AG04450 (cell line): ENCODE measurements around the gene CCDC12. TPM values are rescaled to one million over a fixed set of nuclear protein-coding genes. Genes with fewer than 3 reads are reported as not detected.

Experiments used
- CTCF ChIA-PET: fragments of 300-600, 350-600 bp; formaldehyde crosslinking; extraction: SDS; loops from one replicate; lab custom pipeline; 2022; ENCODE audit warnings: antibody characterized with exemption, inconsistent platforms; lab: Charles Lee
- POLR2A ChIA-PET: fragments of 350-600 bp; formaldehyde crosslinking; extraction: SDS; loops from one replicate; lab custom pipeline; 2021; ENCODE audit warnings: antibody characterized with exemption, inconsistent platforms; lab: Yijun Ruan, JAX
- DNase-seq: peaks from one replicate; pipeline ENCODE4 v3.0.0-alpha.2; 2011; ENCODE audit warnings: low read depth, low spot score
- H3K27ac ChIP-seq: one replicate; pipeline ENCODE4 v1.5.1; 2012; ENCODE audit warnings: low read depth, low read length, control low read depth
- H3K27me3 ChIP-seq: one replicate; pipeline ENCODE4 v1.6.0; 2012; ENCODE audit warnings: low read length; ENCODE audit not compliant: control insufficient read depth, insufficient read depth
- H3K4me3 ChIP-seq: 2 replicates; pipeline ENCODE4 v1.5.1; 2011; ENCODE audit warnings: mild to moderate bottlenecking, low read depth, low read length, control low read depth
- H3K9me3 ChIP-seq: 2 replicates; pipeline ENCODE4 v1.5.1; 2012; ENCODE audit warnings: low read length; ENCODE audit not compliant: control insufficient read depth, insufficient read depth
- CTCF ChIP-seq: IDR thresholded peaks from 2 replicates; pipeline ENCODE4 v1.5.1; 2011; ENCODE audit warnings: low read depth, low read length, control low read depth, inconsistent platforms
- polyA plus RNA-seq: library from polyadenylated mRNA; depleted of rRNA; stranded (reverse); fragments of >200 nt; gene quantifications from 2 replicates; pipeline ENCODE4 v1.2.3, GENCODE V29; 2011

Gene CCDC12
- polyA plus RNA-seq, 1 experiment = 18.3 TPM

- H3K27ac ChIP-seq = no peak overlapping the region
- TF ChIP-seq CTCF = no peak
- ChIA-PET POLR2A (no interaction called here), CTCF (interaction anchor here (0.7 kb wide), 1 partner anchor 317 kb away, joined by 3 read pairs; no protein-coding TSS in a partner anchor)
- no peak overlapping the region for H3K4me3 ChIP-seq
- no peaks in the 10 kb centered on the region for H3K27me3 ChIP-seq
- H3K9me3 ChIP-seq = no peaks in the 10 kb centered on the region; the same call in 1 of the 2 replicates
- DNase-seq = no peak
These were observed 30.5 kb upstream of the CCDC12 start for GRCh38 chr3:47007001-47007400.

GRCh38 chr3:47006145-47006651 lies 29.7 kb upstream of the CCDC12 start:
- TF ChIP-seq CTCF = no peak
- Histone ChIP-seq H3K27ac (no peak overlapping the region), H3K9me3 (no peaks in the 10 kb centered on the region; the same call in 1 of the 2 replicates), H3K27me3 (no peaks in the 10 kb centered on the region), H3K4me3 (no peak overlapping the region)
- DNase-seq = no peak
- ChIA-PET CTCF (interaction anchor here (0.7 kb wide), 1 partner anchor 318 kb away, joined by 3 read pairs; no protein-coding TSS in a partner anchor), POLR2A (no interaction called here)

- Histone ChIP-seq H3K27ac (no peak overlapping the region), H3K27me3 (no peaks in the 10 kb centered on the region), H3K9me3 (no peaks in the 10 kb centered on the region; the same call in 1 of the 2 replicates), H3K4me3 (no peak overlapping the region)
- no peak for DNase-seq
- ChIA-PET POLR2A (no interaction called here), CTCF (no interaction called here)
- no peak for TF ChIP-seq CTCF
These were observed 28.9 kb upstream of the CCDC12 start for GRCh38 chr3:47005212-47006144.

GRCh38 chr3:47004369-47005211 lies 28.0 kb upstream of the CCDC12 start:
- no peak for TF ChIP-seq CTCF
- H3K9me3 ChIP-seq = no peaks in the 10 kb centered on the region; the same call in 1 of the 2 replicates
- no peak overlapping the region for H3K4me3 ChIP-seq
- DNase-seq = no peak
- CTCF ChIA-PET = no interaction called here
- H3K27ac ChIP-seq = no peak overlapping the region
- no peaks in the 10 kb centered on the region for H3K27me3 ChIP-seq
- POLR2A ChIA-PET = no interaction called here
